ENCODE measurements around the gene SIGLEC11.

GRCh38 chr19:50005428-50005827 lies 44.5 kb upstream of the SIGLEC11 start:
- TF ChIP-seq CTCF (IDR thresholded peaks at IDR 0.05) (no peak), EZH2 (IDR thresholded peaks at IDR 0.05) (no peak)
